ENCODE measurements around the gene NPPA.

DNA sequence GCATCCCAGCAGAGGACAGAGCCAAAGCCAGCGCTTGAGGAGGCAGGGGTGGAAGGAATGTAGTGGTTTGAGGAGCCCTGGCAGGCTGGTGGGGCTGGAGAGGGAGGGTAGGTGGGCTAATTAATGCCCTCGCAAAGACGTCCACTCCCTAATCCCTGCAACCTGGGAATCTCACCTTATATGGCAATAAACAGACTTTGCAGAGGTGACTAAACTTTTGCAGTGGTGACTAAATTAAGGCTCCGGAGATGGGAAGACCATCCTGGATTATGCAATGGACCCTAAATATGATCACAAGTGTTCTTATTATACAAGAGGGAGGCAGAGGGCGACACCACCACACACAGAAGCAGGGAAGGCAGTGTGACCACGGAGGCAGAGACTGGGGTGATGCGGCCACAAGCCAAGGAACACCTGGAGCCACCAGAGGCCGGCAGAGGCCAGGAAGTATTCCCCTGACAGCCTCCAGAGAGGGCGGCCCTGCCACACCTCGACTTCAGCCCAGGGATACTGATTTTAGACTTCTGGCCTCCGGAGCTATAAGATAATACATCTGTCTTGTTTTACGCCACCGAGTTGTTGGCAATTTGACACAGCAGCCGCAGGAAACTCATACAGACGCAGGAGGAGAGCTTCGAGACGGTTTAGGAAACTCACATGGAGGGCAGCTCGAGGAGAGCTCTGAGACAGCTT is 34.3 kb upstream of the NPPA start:
- TF ChIP-seq POLR2A (IDR thresholded peaks at IDR 0.05; ENCODE audit: low read length) (no peak), GATA1 (IDR thresholded peaks at IDR 0.05; ENCODE audit: low read depth, low read length) (no peak)
